Adrenal gland (tissue), 12 donors: ENCODE measurements around the gene SCGB1A1. TPM values are rescaled to one million over a fixed set of nuclear protein-coding genes. Genes with fewer than 3 reads are reported as not detected.

Source experiments
- DNase-seq, 7 donors: peaks; one replicate each; pipeline ENCODE4 v3.0.0-alpha.2; 2019 to 2020
- H3K27ac ChIP-seq, 5 donors: fragments of 200-600 bp; sonication (generic) in 4 of 5; 1 replicate in 3 of 5; 2 replicates in 2 of 5; pipeline versions ENCODE4 v1.5.1 to v1.8.0; 2016 to 2020; ENCODE audit warnings: mild to moderate bottlenecking in 1 of 5
- H3K27me3 ChIP-seq: fragments of 200-600 bp; 2 replicates; pipeline ENCODE4 v1.8.0; 2021
- H3K36me3 ChIP-seq, 2 donors: fragments of 200-600 bp; replicated peaks in 1 of 2; 1 replicate in 1 of 2; 2 replicates in 1 of 2; pipeline versions ENCODE4 v1.5.1 to v1.8.0; 2018 to 2022
- H3K4me1 ChIP-seq, 2 donors: fragments of 200-600 bp; replicated peaks in 1 of 2; 1 replicate in 1 of 2; 2 replicates in 1 of 2; pipeline versions ENCODE4 v1.5.1 to v1.8.0; 2018 to 2021
- H3K4me3 ChIP-seq, 4 donors: fragments of 200-600 bp; sonication (generic) in 3 of 4; one replicate each; pipeline ENCODE4 v1.5.1; 2016 to 2018
- H3K9me3 ChIP-seq, 3 donors: fragments of 200-600 bp; sonication (generic) in 1 of 3; replicated peaks in 1 of 3; 1 replicate in 2 of 3; 2 replicates in 1 of 3; pipeline versions ENCODE4 v1.5.1 to v1.8.0; 2016 to 2021
- POLR2A ChIP-seq, 2 donors: fragments of 450-650 bp; IDR thresholded peaks; one replicate each; pipeline ENCODE4 v1.6.1; 2017; ENCODE audit warnings: antibody characterized with exemption in 2 of 2, mild to moderate bottlenecking in 2 of 2, moderate library complexity in 1 of 2
- WGBS, 4 donors: extraction: QIAGEN DNeasy Blood & Tissue Kit in 2 of 4; methylation state at CpG; one replicate each; pipeline versions ENCODE4 v1.1.5 to v1.1.7; 2013 to 2017; 5-methylcytosine and 5-hydroxymethylcytosine counted together
- intact Hi-C, 2 donors: fragments of 100-400 bp; cut with DNase I; formaldehyde crosslinking; loops; one replicate each; pipeline versions ENCODE4 v1.14.1 to v1.15.0; 2022 to 2023
- polyA plus RNA-seq, 3 donors: library from polyadenylated mRNA; stranded (reverse); fragments of 200-250 nt in 2 of 3; fragments of 350-450 nt in 1 of 3; fragmentation: Illumina TruSeq in 1 of 3; extraction: RNeasy Lipid Tissue Mini Kit (QIAGEN cat#74804) in 1 of 3; gene quantifications; one replicate each; pipeline ENCODE4 v1.2.3, GENCODE V29; 2013 to 2014
- total RNA-seq, 9 donors: library from RNA; depleted of rRNA in 4 of 9; stranded (reverse); fragments of >200 nt in 4 of 9; fragments of 120-200 nt in 1 of 9; fragmentation: NEBNext Ultra II Directional in 1 of 9; extraction: Animal tissue kit (Norgen Biotek cat#: 25700) in 1 of 9; gene quantifications; one replicate each; pipeline versions ENCODE4 v1.1.0 to v1.2.4, GENCODE V29; 2013 to 2023
- TF ChIP-seq, protein P1 (sequence below), 6 experiments: fragments of 450-650 bp in 4 of 6; fragments of 200-600 bp in 2 of 6; sonication (generic) in 1 of 6; IDR thresholded peaks; 1 replicate in 5 of 6; 2 replicates in 1 of 6; pipeline versions ENCODE4 v1.5.1 to v1.8.0; 2016 to 2021; ENCODE audit warnings: antibody characterized with exemption in 6 of 6, mild to moderate bottlenecking in 2 of 6, moderate library complexity in 1 of 6
- donor health status: healthy with polysubstance abuse.
- donor health status: Bipolar disorder and iron deficiency.
- donor health status: DM: yes; HTN: yes; CAD: no.
- donor health status: DM: no; HTN: no; CAD: no.
- donor health status: DM: no; HTN: no; CAD: no.
- donor health status: DM: yes; HTN: yes; CAD: no.

Gene SCGB1A1
- total and polyA plus RNA-seq, 12 donors, result 1.5 to 3.1 (median 1.7) TPM; not detected in 9

- no peaks in the 10 kb centered on the region for H3K36me3 ChIP-seq
- no peak for DNase-seq
- 88 to 100% (median 95%) methylated on average over 6 of the region's 6 CpGs for WGBS, 4 donors
Measured at GRCh38 chr11:62404435-62404834, 14.4 kb upstream of the SCGB1A1 start.

DNA sequence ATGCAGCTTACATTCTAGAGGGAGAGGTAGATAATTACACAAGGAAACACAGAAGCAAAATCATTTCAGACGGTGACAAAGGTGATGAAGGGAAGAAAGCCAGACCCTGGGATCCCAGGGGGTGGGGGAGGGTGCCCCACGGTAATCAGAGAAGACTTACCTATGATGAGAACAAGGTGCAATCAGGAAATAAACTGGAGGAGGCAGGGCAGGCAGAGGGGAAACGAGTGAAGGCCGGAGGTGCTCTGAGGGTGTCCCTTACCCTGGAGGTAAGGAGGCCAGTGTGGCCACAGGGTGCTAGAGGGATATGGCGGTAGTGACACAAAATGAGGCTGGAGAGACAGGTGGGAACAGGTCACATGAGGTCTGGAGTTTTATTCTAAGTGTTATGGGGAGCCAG is 13.9 kb upstream of the SCGB1A1 start:
- intact Hi-C loops, result no loop called here
- no peaks in the 10 kb centered on the region for H3K36me3 ChIP-seq
- no peak for DNase-seq
- TF ChIP-seq POLR2A (IDR thresholded peaks at IDR 0.05), result no peak
- TF ChIP-seq, protein P1, sequence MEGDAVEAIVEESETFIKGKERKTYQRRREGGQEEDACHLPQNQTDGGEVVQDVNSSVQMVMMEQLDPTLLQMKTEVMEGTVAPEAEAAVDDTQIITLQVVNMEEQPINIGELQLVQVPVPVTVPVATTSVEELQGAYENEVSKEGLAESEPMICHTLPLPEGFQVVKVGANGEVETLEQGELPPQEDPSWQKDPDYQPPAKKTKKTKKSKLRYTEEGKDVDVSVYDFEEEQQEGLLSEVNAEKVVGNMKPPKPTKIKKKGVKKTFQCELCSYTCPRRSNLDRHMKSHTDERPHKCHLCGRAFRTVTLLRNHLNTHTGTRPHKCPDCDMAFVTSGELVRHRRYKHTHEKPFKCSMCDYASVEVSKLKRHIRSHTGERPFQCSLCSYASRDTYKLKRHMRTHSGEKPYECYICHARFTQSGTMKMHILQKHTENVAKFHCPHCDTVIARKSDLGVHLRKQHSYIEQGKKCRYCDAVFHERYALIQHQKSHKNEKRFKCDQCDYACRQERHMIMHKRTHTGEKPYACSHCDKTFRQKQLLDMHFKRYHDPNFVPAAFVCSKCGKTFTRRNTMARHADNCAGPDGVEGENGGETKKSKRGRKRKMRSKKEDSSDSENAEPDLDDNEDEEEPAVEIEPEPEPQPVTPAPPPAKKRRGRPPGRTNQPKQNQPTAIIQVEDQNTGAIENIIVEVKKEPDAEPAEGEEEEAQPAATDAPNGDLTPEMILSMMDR (IDR thresholded peaks at IDR 0.05), result no peak
- no peaks in the 10 kb centered on the region for H3K27me3 ChIP-seq
- peaks cover 0 to 17% of the 10 kb centered on the region in 2 donors for H3K4me1 ChIP-seq
- no peaks in the 10 kb centered on the region for H3K9me3 ChIP-seq
- WGBS, 4 donors, result 79 to 89% (median 85%) methylated on average over 5 of the region's 5 CpGs
- H3K27ac ChIP-seq, result no peak overlapping the region
- no peak overlapping the region for H3K4me3 ChIP-seq

More at GRCh38 chr11:62404435-62404834, 14.4 kb upstream of the SCGB1A1 start:
- H3K4me1 ChIP-seq, result peaks cover 0 to 18% of the 10 kb centered on the region in 2 donors
- no peak overlapping the region for H3K27ac ChIP-seq
- H3K27me3 ChIP-seq, result no peaks in the 10 kb centered on the region
- H3K4me3 ChIP-seq, result no peak overlapping the region
- no peak for TF ChIP-seq POLR2A (IDR thresholded peaks at IDR 0.05)
- TF ChIP-seq, protein P1 (IDR thresholded peaks at IDR 0.05), result no peak
- intact Hi-C loops, result no loop called here
- H3K9me3 ChIP-seq, result no peaks in the 10 kb centered on the region

DNA sequence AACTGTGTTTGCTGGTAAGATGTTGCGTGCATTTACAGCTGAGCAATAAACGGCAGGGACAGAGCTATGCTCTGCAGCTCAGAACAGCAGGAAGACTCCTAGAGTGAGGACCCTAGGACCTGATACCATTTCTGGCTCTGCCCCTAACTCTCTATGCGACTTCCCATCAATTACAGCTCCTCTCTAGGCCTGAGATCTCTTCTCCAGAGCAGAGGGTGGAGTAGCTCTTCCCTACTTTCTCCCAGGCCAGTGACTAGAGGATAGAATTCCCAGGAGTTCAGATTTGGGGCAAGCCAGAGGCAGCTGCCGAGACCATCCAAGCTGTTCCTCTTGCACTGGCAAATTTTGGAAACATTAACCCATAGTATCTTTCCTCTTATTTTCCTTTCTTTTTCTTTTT is 12.8 kb upstream of the SCGB1A1 start:
- 67 to 79% (median 71%) methylated on average over 4 of the region's 4 CpGs for WGBS, 4 donors
- intact Hi-C loops, result no loop called here
- no peak overlapping the region for H3K27ac ChIP-seq
- peaks cover 0 to 10% of the 10 kb centered on the region in 2 donors for H3K4me1 ChIP-seq
- H3K36me3 ChIP-seq, result no peaks in the 10 kb centered on the region
- H3K27me3 ChIP-seq, result no peaks in the 10 kb centered on the region
- no peak overlapping the region for H3K4me3 ChIP-seq
- no peak for DNase-seq
- TF ChIP-seq, protein P1 (IDR thresholded peaks at IDR 0.05), result no peak
- TF ChIP-seq POLR2A (IDR thresholded peaks at IDR 0.05), result no peak
- no peaks in the 10 kb centered on the region for H3K9me3 ChIP-seq

- H3K27ac ChIP-seq, result no peak overlapping the region
- intact Hi-C loops, result no loop called here
- no peaks in the 10 kb centered on the region for H3K36me3 ChIP-seq
- DNase-seq, result peak in 2 of 7 donors; percentile 35 to 54
- TF ChIP-seq, protein P1 (IDR thresholded peaks at IDR 0.05), result no peak
- no peak for TF ChIP-seq POLR2A (IDR thresholded peaks at IDR 0.05)
- H3K27me3 ChIP-seq, result no peaks in the 10 kb centered on the region
- H3K4me3 ChIP-seq, result no peak overlapping the region
- H3K9me3 ChIP-seq, result no peaks in the 10 kb centered on the region
- WGBS, 4 donors, result 50 to 57% (median 53%) methylated on average over 8 of the region's 8 CpGs
- H3K4me1 ChIP-seq, result no peaks in the 10 kb centered on the region
Measured at GRCh38 chr11:62409831-62410230, 9.0 kb upstream of the SCGB1A1 start.
